Measurements from ENCODE around the gene ADGRG3. TPM values are rescaled to one million over a fixed set of nuclear protein-coding genes. Genes with fewer than 3 reads are reported as not detected.

ADGRG3 gene
- total RNA-seq, 1 donor = not detected

DNA sequence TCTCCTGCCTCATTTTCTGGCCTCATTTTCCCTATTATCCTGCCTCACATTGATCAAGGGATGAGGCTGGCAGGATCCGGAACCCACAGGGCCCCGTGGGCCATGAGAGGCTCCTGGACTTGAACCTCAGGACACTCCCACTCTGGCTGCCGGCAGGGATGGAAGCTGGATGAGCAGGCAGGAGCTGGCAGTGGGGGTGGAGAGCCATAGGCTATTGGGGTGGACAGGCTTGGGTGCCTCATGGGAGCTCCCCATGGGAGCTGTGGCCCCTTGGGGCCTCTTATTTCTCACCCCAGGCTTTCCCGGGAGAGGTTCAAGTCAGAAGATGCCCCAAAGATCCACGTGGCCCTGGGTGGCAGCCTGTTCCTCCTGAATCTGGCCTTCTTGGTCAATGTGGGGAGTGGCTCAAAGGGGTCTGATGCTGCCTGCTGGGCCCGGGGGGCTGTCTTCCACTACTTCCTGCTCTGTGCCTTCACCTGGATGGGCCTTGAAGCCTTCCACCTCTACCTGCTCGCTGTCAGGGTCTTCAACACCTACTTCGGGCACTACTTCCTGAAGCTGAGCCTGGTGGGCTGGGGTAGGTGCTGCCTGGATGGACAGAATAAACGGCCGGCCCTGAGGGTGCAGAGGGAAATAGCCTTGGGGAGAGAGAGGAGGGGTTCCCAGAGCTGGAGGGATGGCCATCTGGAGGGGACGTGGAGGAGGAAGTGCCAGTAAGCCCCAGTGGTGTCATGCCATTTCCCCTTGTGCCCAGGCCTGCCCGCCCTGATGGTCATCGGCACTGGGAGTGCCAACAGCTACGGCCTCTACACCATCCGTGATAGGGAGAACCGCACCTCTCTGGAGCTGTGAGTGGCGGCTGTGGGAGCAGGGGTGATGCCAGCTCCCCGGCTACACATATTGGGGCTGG, 15.8 kb downstream of the ADGRG3 start:
- no peak for DNase-seq (ENCODE audit: low read depth)
- no peak overlapping the region for H3K4me3 ChIP-seq (ENCODE audit: low read depth, low read length)
- TF ChIP-seq CTCF (IDR thresholded peaks at IDR 0.05; ENCODE audit: insufficient read depth, low read depth, low read length) = no peak

GRCh38 chr16:57684626-57685358, 16.7 kb downstream of the ADGRG3 start:
- DNase-seq (ENCODE audit: low read depth) = no peak
- no peak overlapping the region for H3K4me3 ChIP-seq (ENCODE audit: low read depth, low read length)
- TF ChIP-seq CTCF (IDR thresholded peaks at IDR 0.05; ENCODE audit: insufficient read depth, low read depth, low read length) = no peak

DNA sequence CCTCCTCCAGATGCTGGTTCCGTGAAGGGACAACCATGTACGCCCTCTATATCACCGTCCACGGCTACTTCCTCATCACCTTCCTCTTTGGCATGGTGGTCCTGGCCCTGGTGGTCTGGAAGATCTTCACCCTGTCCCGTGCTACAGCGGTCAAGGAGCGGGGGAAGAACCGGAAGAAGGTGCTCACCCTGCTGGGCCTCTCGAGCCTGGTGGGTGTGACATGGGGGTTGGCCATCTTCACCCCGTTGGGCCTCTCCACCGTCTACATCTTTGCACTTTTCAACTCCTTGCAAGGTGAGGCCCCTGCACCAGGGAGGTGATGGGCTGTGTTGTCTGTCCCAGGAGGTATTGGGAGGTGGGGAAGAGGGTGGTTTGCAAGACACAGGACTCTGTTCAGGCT, 17.5 kb downstream of the ADGRG3 start:
- DNase-seq (ENCODE audit: low read depth) = no peak
- TF ChIP-seq CTCF (IDR thresholded peaks at IDR 0.05; ENCODE audit: insufficient read depth, low read depth, low read length) = no peak
- H3K4me3 ChIP-seq (ENCODE audit: low read depth, low read length) = no peak overlapping the region

DNA sequence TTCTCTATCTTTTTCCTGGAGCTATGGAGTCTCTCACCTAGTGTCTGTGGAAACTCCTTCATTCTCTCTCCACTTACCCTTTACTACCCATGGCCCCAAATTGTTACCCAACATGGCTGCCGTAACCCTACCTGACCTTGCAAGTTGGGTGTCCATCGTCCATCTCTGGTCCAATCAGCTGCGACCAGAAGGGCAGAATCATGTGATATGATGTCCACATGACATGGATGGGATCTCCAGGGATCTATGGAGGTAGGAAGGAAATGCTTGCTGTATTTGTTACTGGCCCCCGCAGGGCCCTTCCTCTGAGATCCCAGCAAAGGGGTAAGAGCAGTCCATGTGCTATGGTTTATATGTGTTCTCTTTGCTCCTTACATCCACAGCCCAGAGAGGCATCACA, 18.5 kb downstream of the ADGRG3 start:
- no peak for DNase-seq (ENCODE audit: low read depth)
- no peak for TF ChIP-seq CTCF (IDR thresholded peaks at IDR 0.05; ENCODE audit: insufficient read depth, low read depth, low read length)

GRCh38 chr16:57687363-57687929, 19.3 kb downstream of the ADGRG3 start:
- H3K4me3 ChIP-seq (ENCODE audit: low read depth, low read length) = no peak overlapping the region
- TF ChIP-seq CTCF (IDR thresholded peaks at IDR 0.05; ENCODE audit: insufficient read depth, low read depth, low read length) = no peak
- no peak for DNase-seq (ENCODE audit: low read depth)

More for the DNA sequence above, 18.5 kb downstream of the ADGRG3 start:
- no peak overlapping the region for H3K4me3 ChIP-seq (ENCODE audit: low read depth, low read length)

- TF ChIP-seq CTCF (IDR thresholded peaks at IDR 0.05; ENCODE audit: insufficient read depth, low read depth, low read length) = no peak
- DNase-seq (ENCODE audit: low read depth) = no peak
- no peak overlapping the region for H3K4me3 ChIP-seq (ENCODE audit: low read depth, low read length)
Measured at GRCh38 chr16:57688487-57688986, 20.4 kb downstream of the ADGRG3 start.

Measured in fibroblast of villous mesenchyme (primary cell).